ENCODE measurements around the gene TRIM68. TPM values are rescaled to one million over a fixed set of nuclear protein-coding genes. Genes with fewer than 3 reads are reported as not detected.

TRIM68 gene
- total RNA-seq, 1 experiment from 2014 or later: 8.2 TPM

DNA sequence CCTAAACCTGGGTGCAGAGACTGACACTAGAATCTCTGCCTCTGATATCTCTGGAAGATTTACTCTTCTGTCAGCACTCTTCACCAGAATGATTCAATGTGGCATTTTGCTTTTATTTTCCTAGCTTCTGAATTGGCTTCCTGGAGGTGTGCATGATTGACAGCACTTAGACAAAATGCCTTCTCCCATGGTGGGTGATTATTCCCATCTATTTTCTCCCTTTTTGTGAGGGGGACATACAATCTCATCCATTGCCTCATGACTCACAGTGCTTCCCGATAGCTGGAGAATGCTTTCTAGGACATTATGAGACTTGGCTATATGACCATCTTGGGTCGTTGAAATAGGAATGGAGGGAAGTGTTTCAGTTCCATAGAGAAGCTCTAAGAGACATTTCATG lies 4.0 kb upstream of the TRIM68 start (continued):
- TF ChIP-seq, protein P1, sequence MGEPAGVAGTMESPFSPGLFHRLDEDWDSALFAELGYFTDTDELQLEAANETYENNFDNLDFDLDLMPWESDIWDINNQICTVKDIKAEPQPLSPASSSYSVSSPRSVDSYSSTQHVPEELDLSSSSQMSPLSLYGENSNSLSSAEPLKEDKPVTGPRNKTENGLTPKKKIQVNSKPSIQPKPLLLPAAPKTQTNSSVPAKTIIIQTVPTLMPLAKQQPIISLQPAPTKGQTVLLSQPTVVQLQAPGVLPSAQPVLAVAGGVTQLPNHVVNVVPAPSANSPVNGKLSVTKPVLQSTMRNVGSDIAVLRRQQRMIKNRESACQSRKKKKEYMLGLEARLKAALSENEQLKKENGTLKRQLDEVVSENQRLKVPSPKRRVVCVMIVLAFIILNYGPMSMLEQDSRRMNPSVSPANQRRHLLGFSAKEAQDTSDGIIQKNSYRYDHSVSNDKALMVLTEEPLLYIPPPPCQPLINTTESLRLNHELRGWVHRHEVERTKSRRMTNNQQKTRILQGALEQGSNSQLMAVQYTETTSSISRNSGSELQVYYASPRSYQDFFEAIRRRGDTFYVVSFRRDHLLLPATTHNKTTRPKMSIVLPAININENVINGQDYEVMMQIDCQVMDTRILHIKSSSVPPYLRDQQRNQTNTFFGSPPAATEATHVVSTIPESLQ (CRISPR knock-in tag; IDR thresholded peaks at IDR 0.05): no peak
- TF ChIP-seq, protein P2, sequence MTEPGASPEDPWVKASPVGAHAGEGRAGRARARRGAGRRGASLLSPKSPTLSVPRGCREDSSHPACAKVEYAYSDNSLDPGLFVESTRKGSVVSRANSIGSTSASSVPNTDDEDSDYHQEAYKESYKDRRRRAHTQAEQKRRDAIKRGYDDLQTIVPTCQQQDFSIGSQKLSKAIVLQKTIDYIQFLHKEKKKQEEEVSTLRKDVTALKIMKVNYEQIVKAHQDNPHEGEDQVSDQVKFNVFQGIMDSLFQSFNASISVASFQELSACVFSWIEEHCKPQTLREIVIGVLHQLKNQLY (CRISPR knock-in tag; IDR thresholded peaks at IDR 0.05): no peak
- TF ChIP-seq, protein P3, sequence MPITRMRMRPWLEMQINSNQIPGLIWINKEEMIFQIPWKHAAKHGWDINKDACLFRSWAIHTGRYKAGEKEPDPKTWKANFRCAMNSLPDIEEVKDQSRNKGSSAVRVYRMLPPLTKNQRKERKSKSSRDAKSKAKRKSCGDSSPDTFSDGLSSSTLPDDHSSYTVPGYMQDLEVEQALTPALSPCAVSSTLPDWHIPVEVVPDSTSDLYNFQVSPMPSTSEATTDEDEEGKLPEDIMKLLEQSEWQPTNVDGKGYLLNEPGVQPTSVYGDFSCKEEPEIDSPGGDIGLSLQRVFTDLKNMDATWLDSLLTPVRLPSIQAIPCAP (CRISPR knock-in tag; IDR thresholded peaks at IDR 0.05): no peak
- TF ChIP-seq KAT7 (CRISPR knock-in tag; IDR thresholded peaks at IDR 0.05; ENCODE audit: borderline replicate concordance) (no peak), CREB1 (CRISPR knock-in tag; IDR thresholded peaks at IDR 0.05) (no peak)
- TF ChIP-seq, protein P4, sequence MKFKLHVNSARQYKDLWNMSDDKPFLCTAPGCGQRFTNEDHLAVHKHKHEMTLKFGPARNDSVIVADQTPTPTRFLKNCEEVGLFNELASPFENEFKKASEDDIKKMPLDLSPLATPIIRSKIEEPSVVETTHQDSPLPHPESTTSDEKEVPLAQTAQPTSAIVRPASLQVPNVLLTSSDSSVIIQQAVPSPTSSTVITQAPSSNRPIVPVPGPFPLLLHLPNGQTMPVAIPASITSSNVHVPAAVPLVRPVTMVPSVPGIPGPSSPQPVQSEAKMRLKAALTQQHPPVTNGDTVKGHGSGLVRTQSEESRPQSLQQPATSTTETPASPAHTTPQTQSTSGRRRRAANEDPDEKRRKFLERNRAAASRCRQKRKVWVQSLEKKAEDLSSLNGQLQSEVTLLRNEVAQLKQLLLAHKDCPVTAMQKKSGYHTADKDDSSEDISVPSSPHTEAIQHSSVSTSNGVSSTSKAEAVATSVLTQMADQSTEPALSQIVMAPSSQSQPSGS (CRISPR knock-in tag; IDR thresholded peaks at IDR 0.05; ENCODE audit: borderline replicate concordance, low read depth): no peak

DNA sequence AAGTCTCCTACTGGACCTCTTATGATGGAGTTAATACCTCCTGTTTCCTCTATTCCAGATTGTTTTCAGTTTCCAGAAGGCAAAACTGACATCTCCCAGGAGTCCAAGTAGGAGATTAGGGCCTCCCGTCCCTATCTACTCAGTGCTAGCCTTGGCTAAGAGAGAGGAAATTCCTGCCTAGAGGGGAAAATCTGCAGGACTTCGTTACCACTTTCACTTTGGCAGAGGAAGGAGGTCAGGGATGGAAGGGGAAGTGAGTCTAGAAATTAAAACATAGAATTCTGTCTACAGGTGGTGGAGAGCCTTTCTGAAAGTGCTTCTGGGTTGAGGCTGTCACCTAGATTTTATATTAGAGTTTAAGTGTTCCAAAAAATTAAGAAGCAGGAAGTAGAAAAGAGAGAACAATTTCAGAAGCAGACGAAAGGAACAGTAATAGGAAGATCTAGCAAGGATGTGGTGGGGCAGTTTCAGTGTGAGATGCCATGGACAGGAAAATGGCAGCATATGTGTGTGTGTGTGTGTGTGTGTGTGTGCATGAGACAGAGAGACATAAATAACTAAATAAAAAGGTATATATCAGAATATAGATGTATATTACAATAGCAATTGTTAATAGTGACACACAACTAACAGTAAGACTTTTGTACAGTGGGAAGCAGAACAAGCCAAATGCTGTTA lies 2.4 kb upstream of the TRIM68 start:
- no peak overlapping the region for H3K27ac Mint-ChIP-seq
- POLR2A ChIA-PET: no interaction called here
- H3K9me3 Mint-ChIP-seq: peaks cover 9% of the 10 kb centered on the region
- TF ChIP-seq GABPB1 (CRISPR knock-in tag; IDR thresholded peaks at IDR 0.05) (no peak), MYBL2 (CRISPR knock-in tag; IDR thresholded peaks at IDR 0.05) (no peak), EMX1 (CRISPR knock-in tag; IDR thresholded peaks at IDR 0.05) (no peak), NFYB (CRISPR knock-in tag; conservative IDR thresholded peaks at IDR 0.05; ENCODE audit: low read depth) (no peak), TEAD4 (CRISPR knock-in tag; IDR thresholded peaks at IDR 0.05) (no peak), KAT7 (CRISPR knock-in tag; IDR thresholded peaks at IDR 0.05; ENCODE audit: borderline replicate concordance) (no peak), CBFB (CRISPR knock-in tag; IDR thresholded peaks at IDR 0.05; ENCODE audit: low read depth) (no peak), TCF7 (CRISPR knock-in tag; IDR thresholded peaks at IDR 0.05; ENCODE audit: low read depth) (no peak), ZNF423 (CRISPR knock-in tag; IDR thresholded peaks at IDR 0.05) (no peak), ZNF232 (CRISPR knock-in tag; IDR thresholded peaks at IDR 0.05) (no peak), SMAD3 (CRISPR knock-in tag; IDR thresholded peaks at IDR 0.05; ENCODE audit: borderline replicate concordance) (no peak), ZNF263 (CRISPR knock-in tag; IDR thresholded peaks at IDR 0.05; ENCODE audit: low read depth) (no peak)
- TF ChIP-seq, protein P5, sequence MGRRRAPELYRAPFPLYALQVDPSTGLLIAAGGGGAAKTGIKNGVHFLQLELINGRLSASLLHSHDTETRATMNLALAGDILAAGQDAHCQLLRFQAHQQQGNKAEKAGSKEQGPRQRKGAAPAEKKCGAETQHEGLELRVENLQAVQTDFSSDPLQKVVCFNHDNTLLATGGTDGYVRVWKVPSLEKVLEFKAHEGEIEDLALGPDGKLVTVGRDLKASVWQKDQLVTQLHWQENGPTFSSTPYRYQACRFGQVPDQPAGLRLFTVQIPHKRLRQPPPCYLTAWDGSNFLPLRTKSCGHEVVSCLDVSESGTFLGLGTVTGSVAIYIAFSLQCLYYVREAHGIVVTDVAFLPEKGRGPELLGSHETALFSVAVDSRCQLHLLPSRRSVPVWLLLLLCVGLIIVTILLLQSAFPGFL (CRISPR knock-in tag; IDR thresholded peaks at IDR 0.05; ENCODE audit: borderline replicate concordance): no peak
- TF ChIP-seq, protein P6, sequence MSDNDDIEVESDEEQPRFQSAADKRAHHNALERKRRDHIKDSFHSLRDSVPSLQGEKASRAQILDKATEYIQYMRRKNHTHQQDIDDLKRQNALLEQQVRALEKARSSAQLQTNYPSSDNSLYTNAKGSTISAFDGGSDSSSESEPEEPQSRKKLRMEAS (CRISPR knock-in tag; IDR thresholded peaks at IDR 0.05): no peak
- TF ChIP-seq, protein P7, sequence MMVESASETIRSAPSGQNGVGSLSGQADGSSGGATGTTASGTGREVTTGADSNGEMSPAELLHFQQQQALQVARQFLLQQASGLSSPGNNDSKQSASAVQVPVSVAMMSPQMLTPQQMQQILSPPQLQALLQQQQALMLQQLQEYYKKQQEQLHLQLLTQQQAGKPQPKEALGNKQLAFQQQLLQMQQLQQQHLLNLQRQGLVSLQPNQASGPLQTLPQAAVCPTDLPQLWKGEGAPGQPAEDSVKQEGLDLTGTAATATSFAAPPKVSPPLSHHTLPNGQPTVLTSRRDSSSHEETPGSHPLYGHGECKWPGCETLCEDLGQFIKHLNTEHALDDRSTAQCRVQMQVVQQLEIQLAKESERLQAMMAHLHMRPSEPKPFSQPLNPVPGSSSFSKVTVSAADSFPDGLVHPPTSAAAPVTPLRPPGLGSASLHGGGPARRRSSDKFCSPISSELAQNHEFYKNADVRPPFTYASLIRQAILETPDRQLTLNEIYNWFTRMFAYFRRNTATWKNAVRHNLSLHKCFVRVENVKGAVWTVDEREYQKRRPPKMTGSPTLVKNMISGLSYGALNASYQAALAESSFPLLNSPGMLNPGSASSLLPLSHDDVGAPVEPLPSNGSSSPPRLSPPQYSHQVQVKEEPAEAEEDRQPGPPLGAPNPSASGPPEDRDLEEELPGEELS (CRISPR knock-in tag; IDR thresholded peaks at IDR 0.05): no peak
- ATAC-seq (no peak), DNase-seq (ENCODE audit: low spot score) (no peak)
- no peak overlapping the region for H3K4me3 Mint-ChIP-seq
- H3K36me3 Mint-ChIP-seq: no peaks in the 10 kb centered on the region
- peaks cover 9% of the 10 kb centered on the region for H3K4me1 Mint-ChIP-seq
- peaks cover 22% of the 10 kb centered on the region for H3K27me3 Mint-ChIP-seq (ENCODE audit: low read depth)
- CTCF ChIA-PET: no interaction called here

All from WTC11 (cell line).